Heart left ventricle (tissue), 16 donors: Measurements from ENCODE around the gene CSHL1. TPM values are rescaled to one million over a fixed set of nuclear protein-coding genes. Genes with fewer than 3 reads are reported as not detected.
"Not testable (repeated sequence)": the region's sequence is repeated elsewhere in the genome, so short reads cannot be mapped to it uniquely, and the experiment has no call there.

ENCODE experiments used
- ATAC-seq, 4 donors: fragments of 200-7000 bp; cut with Tn5 transposase; one replicate each; pipeline ENCODE4 v1.9.1; 2020 to 2022; ENCODE audit warnings: moderate library complexity in 4 of 4, mild to moderate bottlenecking in 3 of 4, moderate number of reproducible peaks in 1 of 4
- DNase-seq, 5 donors: peaks; one replicate each; pipeline ENCODE4 v3.0.0-alpha.2; 2020
- H3K27ac ChIP-seq, 12 donors: fragments of 200-600 bp; sonication (generic) in 4 of 12; one replicate each; pipeline versions ENCODE4 v1.5.0 to v1.8.0; 2016 to 2022; ENCODE audit warnings: mild to moderate bottlenecking in 2 of 12
- H3K27me3 ChIP-seq, 9 donors: fragments of 200-600 bp; sonication (generic) in 2 of 9; one replicate each; pipeline versions ENCODE4 v1.5.1 to v1.8.0; 2016 to 2022; ENCODE audit warnings: mild to moderate bottlenecking in 3 of 9
- H3K36me3 ChIP-seq, 9 donors: fragments of 200-600 bp; sonication (generic) in 2 of 9; one replicate each; pipeline versions ENCODE4 v1.5.0 to v1.8.0; 2018 to 2022; ENCODE audit warnings: mild to moderate bottlenecking in 2 of 9
- H3K4me1 ChIP-seq, 12 donors: fragments of 200-600 bp; sonication (generic) in 4 of 12; one replicate each; pipeline versions ENCODE4 v1.5.0 to v1.8.0; 2016 to 2022; ENCODE audit warnings: mild to moderate bottlenecking in 3 of 12
- H3K4me3 ChIP-seq, 12 donors: fragments of 200-600 bp; sonication (generic) in 4 of 12; one replicate each; pipeline versions ENCODE4 v1.5.0 to v1.8.0; 2017 to 2022; ENCODE audit warnings: mild to moderate bottlenecking in 9 of 12, moderate library complexity in 4 of 12
- H3K9me3 ChIP-seq, 12 donors: fragments of 200-600 bp; sonication (generic) in 4 of 12; one replicate each; pipeline versions ENCODE4 v1.5.0 to v1.8.0; 2016 to 2022; ENCODE audit warnings: mild to moderate bottlenecking in 1 of 12
- CTCF ChIP-seq, 12 donors: fragments of 200-600 bp; sonication (generic) in 4 of 12; IDR thresholded peaks; one replicate each; pipeline versions ENCODE4 v1.5.0 to v1.8.0; 2018 to 2022; ENCODE audit warnings: antibody characterized with exemption in 12 of 12, mild to moderate bottlenecking in 5 of 12
- WGBS, 4 donors: extraction: QIAGEN DNeasy Blood & Tissue Kit in 2 of 4; methylation state at CpG; one replicate each; pipeline versions ENCODE4 v1.1.5 to v1.1.7; 2013 to 2018; 5-methylcytosine and 5-hydroxymethylcytosine counted together
- intact Hi-C, 10 donors: fragments of 100-400 bp; cut with DNase I; formaldehyde crosslinking; loops; one replicate each; pipeline versions ENCODE4 v1.11.1 to v1.14.2; 2022
- polyA plus RNA-seq, 2 donors: library from polyadenylated mRNA; stranded (reverse); fragments of 200-250 nt; gene quantifications; one replicate each; pipeline ENCODE4 v1.2.3, GENCODE V29; 2013
- total RNA-seq, 9 donors: library from RNA; depleted of rRNA in 2 of 9; stranded (reverse); fragments of >200 nt in 2 of 9; fragmentation: NEBNext Ultra II Directional in 3 of 9; extraction: Animal tissue kit (Norgen Biotek cat#: 25700) in 3 of 9; gene quantifications; one replicate each; pipeline versions ENCODE4 v1.1.0 to v1.2.4, GENCODE V29; 2016 to 2023
- donor health status: ischemic (EF 13 %, LVEDD 7.1; RV severe dilation, severe dysfunction).
- donor health status: healthy with polysubstance abuse.
- donor health status: DM: no; HTN: yes; CAD: no.
- donor health status: DM: no; HTN: no; CAD: no.
- donor health status: ischemic (EF 25% LVEDD 6.9; RV normal size, moderate dysfunction).
- donor health status: ischemic (EF 25% LVEDD 5.7; RV mildly dilated, moderate dysfunction).
- donor health status: healthy.
- donor health status: DM: yes; HTN: yes; CAD: no.
- donor health status: ischemic (EF 35%, LVEDD 5.7; RV mildly dilated, moderate dysfunction).
- donor health status: nonischemic (EF 11% LVEDD 7.7; RV severe dilation, severe dysfunction).
- donor health status: DM: yes; HTN: yes; CAD: no.
- donor health status: PGD.
- donor health status: ischemic (EF 29% LVEDD 5.4; RV normal size, mild dysfunction).
- donor health status: nonischemic (EF 23%, LVEDD 6.1; RV moderate dilation, normal function).

The CSHL1 gene
- total and polyA plus RNA-seq, 11 donors = not detected

- H3K9me3 ChIP-seq, H3K4me3 ChIP-seq, H3K4me1 ChIP-seq, H3K27ac ChIP-seq, H3K36me3 ChIP-seq, intact Hi-C loops, DNase-seq: not testable (repeated sequence)
- ATAC-seq = peak in 1 of 4 donors; percentile 40
- TF ChIP-seq CTCF (IDR thresholded peaks at IDR 0.05) = peak in 1 of 12 donors; percentile 17
- peaks cover 0 to 11% (median 0%) of the 10 kb centered on the region in 9 donors for H3K27me3 ChIP-seq
- 52 to 59% (median 58%) methylated on average over 10 to 12 of the region's 12 CpGs for WGBS, 4 donors
Observed at GRCh38 chr17:63907161-63907778, 3.8 kb downstream of the CSHL1 start.

- H3K4me3 ChIP-seq, DNase-seq, intact Hi-C loops, ATAC-seq, H3K36me3 ChIP-seq, H3K4me1 ChIP-seq, H3K27me3 ChIP-seq, H3K9me3 ChIP-seq, H3K27ac ChIP-seq: not testable (repeated sequence)
- WGBS, 4 donors = 94 to 98% (median 95%) methylated on average over 8 of the region's 8 CpGs
Observed at GRCh38 chr17:63904796-63905195, 6.3 kb downstream of the CSHL1 start.

GRCh38 chr17:63903787-63904201 is 7.3 kb downstream of the CSHL1 start:
- H3K4me1 ChIP-seq, H3K27ac ChIP-seq, DNase-seq, H3K9me3 ChIP-seq, H3K36me3 ChIP-seq, H3K4me3 ChIP-seq, H3K27me3 ChIP-seq, intact Hi-C loops: not testable (repeated sequence)
- peak in 1 of 4 donors; percentile 38 for ATAC-seq
- 29 to 34% (median 32%) methylated on average over 5 of the region's 5 CpGs for WGBS, 4 donors
- TF ChIP-seq CTCF (IDR thresholded peaks at IDR 0.05) = peak; percentile 13 to 56 (median 34)

- H3K9me3 ChIP-seq, H3K4me3 ChIP-seq, ATAC-seq, H3K4me1 ChIP-seq, DNase-seq, H3K27ac ChIP-seq, H3K36me3 ChIP-seq, intact Hi-C loops, H3K27me3 ChIP-seq: not testable (repeated sequence)
- 75 to 93% (median 83%) methylated on average over 2 of the region's 2 CpGs for WGBS, 4 donors
Observed at GRCh38 chr17:63901971-63902370, 9.1 kb downstream of the CSHL1 start.

GRCh38 chr17:63898899-63899798 is 11.9 kb downstream of the CSHL1 start:
- H3K4me1 ChIP-seq, intact Hi-C loops, H3K27ac ChIP-seq, H3K4me3 ChIP-seq, H3K27me3 ChIP-seq, H3K9me3 ChIP-seq, DNase-seq, H3K36me3 ChIP-seq: not testable (repeated sequence)
- peak in 1 of 4 donors; percentile 20 for ATAC-seq
- 87 to 95% (median 90%) methylated on average over 6 of the region's 6 CpGs for WGBS, 4 donors

GRCh38 chr17:63896524-63897354 is 14.3 kb downstream of the CSHL1 start, which contains the start of gene CSH1:
Gene CSH1, minus strand, starts transcription at chr17:63896574. Its CDS starts 63 bp downstream, at chr17:63896511.
- H3K4me1 ChIP-seq, H3K9me3 ChIP-seq, H3K4me3 ChIP-seq, intact Hi-C loops, DNase-seq, H3K36me3 ChIP-seq, H3K27ac ChIP-seq, H3K27me3 ChIP-seq, ATAC-seq: not testable (repeated sequence)
- WGBS, 4 donors = 83 to 94% (median 85%) methylated on average over 6 to 10 of the region's 14 CpGs

GRCh38 chr17:63894821-63895220 is 16.2 kb downstream of the CSHL1 start:
- H3K4me3 ChIP-seq, H3K27ac ChIP-seq, H3K4me1 ChIP-seq, H3K36me3 ChIP-seq, H3K9me3 ChIP-seq, DNase-seq, intact Hi-C loops, H3K27me3 ChIP-seq, ATAC-seq: not testable (repeated sequence)
- 89 to 100% (median 97%) methylated on average over 2 to 10 of the region's 10 CpGs for WGBS, 4 donors

GRCh38 chr17:63894021-63894420 is 17.0 kb downstream of the CSHL1 start:
- H3K36me3 ChIP-seq, DNase-seq, H3K27ac ChIP-seq, ATAC-seq, H3K27me3 ChIP-seq, H3K4me3 ChIP-seq, intact Hi-C loops, H3K4me1 ChIP-seq, H3K9me3 ChIP-seq: not testable (repeated sequence)
- WGBS, 4 donors = 52 to 63% (median 57%) methylated on average over 2 to 3 of the region's 3 CpGs
